ENCODE measurements around the gene ADAMTS7. TPM values are rescaled to one million over a fixed set of nuclear protein-coding genes. Genes with fewer than 3 reads are reported as not detected.
"Not testable (repeated sequence)": the region's sequence is repeated elsewhere in the genome, so short reads cannot be mapped to it uniquely, and the experiment has no call there.

Gene ADAMTS7
- total and polyA plus RNA-seq, 10 donors = 0.47 to 15.0 (median 8.2) TPM

DNA sequence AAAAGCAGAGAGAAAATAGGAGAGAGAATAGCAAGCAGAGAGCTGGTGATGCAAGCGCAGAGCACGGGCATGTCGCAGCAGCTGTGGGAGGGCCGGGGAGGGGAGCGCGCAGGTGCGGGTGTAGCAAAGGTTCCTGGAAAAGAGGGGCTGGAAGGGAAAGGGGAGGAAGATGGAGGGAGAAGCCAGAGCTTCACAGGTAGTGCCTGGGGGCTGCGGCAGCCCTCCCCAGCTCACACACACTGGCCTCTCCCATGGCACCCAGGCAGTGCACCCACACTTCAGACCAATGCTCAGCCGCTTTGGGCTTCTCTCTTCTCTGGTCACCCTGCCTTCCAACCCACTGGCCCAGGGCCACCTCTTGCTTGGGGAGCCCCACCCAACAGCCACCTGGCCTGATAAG lies 72.1 kb downstream of the ADAMTS7 start:
- no peaks in the 10 kb centered on the region for H3K36me3 ChIP-seq
- intact Hi-C loops (cut with DNase I; ENCODE audit: low total_unique reads) = no loop called here
- H3K4me3 ChIP-seq = no peak overlapping the region
- TF ChIP-seq POLR2AphosphoS5 (IDR thresholded peaks at IDR 0.05) (no peak), POLR2A (IDR thresholded peaks at IDR 0.05) (no peak), CTCF (IDR thresholded peaks at IDR 0.05 in 8 of 11, conservative IDR thresholded peaks at IDR 0.05 in 3 of 11) (no peak)
- H3K27me3 ChIP-seq (replicated peaks in 1 of 7) = peaks cover 0 to 9% (median 0%) of the 10 kb centered on the region in 7 donors
- peaks cover 0 to 6% (median 0%) of the 10 kb centered on the region in 6 donors for H3K4me1 ChIP-seq
- 93 to 97% (median 95%) methylated on average over 9 of the region's 9 CpGs for WGBS, 5 donors
- DNase-seq = no peak
- no peaks in the 10 kb centered on the region for H3K9me3 ChIP-seq
- H3K27ac ChIP-seq = no peak overlapping the region

DNA sequence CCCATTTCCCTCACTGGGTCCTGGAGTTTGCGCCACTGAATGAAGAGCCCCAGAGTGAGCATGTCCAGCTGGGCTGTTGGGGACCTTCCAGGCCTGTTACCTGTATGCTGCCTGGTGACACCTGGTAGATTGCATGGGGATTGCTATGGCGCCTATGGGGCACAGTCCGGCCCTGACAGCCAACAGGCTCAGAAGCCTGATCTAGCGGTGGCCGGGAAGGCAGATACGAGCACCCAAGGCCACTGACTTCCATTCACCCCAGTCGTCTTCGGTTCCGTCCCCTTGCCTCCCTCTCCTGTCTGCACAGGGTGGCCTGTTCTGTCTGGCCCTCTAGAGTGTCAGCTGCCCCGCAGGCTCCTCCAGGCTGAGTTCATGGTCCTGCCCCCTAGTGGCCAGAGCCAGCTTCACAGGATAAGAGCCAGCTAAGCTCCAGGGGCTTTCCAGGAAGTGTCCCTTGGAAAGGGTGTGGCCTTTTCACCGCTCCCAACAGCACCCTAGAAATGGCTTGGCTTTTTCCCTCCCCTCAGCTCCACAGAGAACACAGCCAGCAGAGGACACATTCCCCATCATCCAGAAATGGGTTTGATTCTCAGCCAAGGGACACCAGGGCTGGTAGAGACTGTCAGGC lies 73.2 kb downstream of the ADAMTS7 start:
- H3K36me3 ChIP-seq; H3K9me3 ChIP-seq; H3K4me3 ChIP-seq; H3K27me3 ChIP-seq (replicated peaks in 1 of 7); H3K4me1 ChIP-seq; intact Hi-C loops (cut with DNase I; ENCODE audit: low total_unique reads); H3K27ac ChIP-seq; DNase-seq: not testable (repeated sequence)
- 54 to 71% (median 58%) methylated on average over 11 of the region's 11 CpGs for WGBS, 5 donors
- peak in 7 of 11 experiments; percentile 27 to 69 (median 51) for TF ChIP-seq CTCF (IDR thresholded peaks at IDR 0.05 in 8 of 11, conservative IDR thresholded peaks at IDR 0.05 in 3 of 11)

DNA sequence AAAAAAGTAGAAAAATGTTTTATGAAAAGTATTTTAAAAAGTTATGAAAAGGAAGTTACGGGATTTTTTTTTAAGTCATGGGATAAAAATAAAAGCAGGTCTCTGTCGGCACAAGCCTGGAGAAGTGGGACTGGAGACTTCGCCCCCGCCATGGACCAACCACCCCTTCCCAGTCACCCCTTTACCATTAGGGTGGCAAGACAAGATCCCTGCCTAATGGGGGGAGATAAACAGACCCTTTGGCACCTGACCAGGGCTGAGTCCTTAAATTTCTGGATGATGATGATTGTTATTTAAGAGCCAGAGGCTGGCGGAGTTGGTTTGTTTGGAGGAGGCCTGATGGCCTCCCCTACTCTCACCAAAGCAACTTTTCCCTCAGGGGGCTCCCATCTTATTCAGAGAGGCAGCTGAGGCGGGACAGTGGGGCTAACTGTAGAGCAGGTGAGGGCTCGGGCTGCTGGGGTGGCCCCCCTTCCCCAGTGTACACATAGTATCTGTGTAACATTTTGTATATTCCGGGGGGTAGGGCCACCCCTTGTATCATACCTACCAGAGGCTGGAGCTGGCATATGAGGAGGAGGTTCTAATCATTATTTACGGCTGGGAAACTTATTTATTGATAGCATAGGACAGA lies 74.0 kb downstream of the ADAMTS7 start:
- H3K27me3 ChIP-seq (replicated peaks in 1 of 7) = peaks cover 0 to 9% (median 0%) of the 10 kb centered on the region in 7 donors
- no peak for DNase-seq
- TF ChIP-seq POLR2A (IDR thresholded peaks at IDR 0.05) = no peak
- TF ChIP-seq CTCF (IDR thresholded peaks at IDR 0.05 in 8 of 11, conservative IDR thresholded peaks at IDR 0.05 in 3 of 11) = no peak
- TF ChIP-seq POLR2AphosphoS5 (IDR thresholded peaks at IDR 0.05) = no peak
- H3K9me3 ChIP-seq = no peaks in the 10 kb centered on the region
- intact Hi-C loops (cut with DNase I; ENCODE audit: low total_unique reads) = no loop called here
- no peaks in the 10 kb centered on the region for H3K36me3 ChIP-seq
- peaks cover 0 to 6% (median 0%) of the 10 kb centered on the region in 6 donors for H3K4me1 ChIP-seq
- H3K4me3 ChIP-seq = no peak overlapping the region
- 68 to 85% (median 78%) methylated on average over 9 of the region's 9 CpGs for WGBS, 5 donors
- no peak overlapping the region for H3K27ac ChIP-seq

- H3K4me1 ChIP-seq; H3K27me3 ChIP-seq (replicated peaks in 1 of 7); H3K27ac ChIP-seq; intact Hi-C loops (cut with DNase I; ENCODE audit: low total_unique reads); DNase-seq; H3K9me3 ChIP-seq; H3K4me3 ChIP-seq; H3K36me3 ChIP-seq: not testable (repeated sequence)
- 60 to 84% (median 72%) methylated on average over 3 to 4 of the region's 4 CpGs for WGBS, 5 donors
These were observed 75.0 kb downstream of the ADAMTS7 start for GRCh38 chr15:78736286-78736685.
